HG03432 (cell line): ENCODE results near the gene GLIPR1.
A peak's percentile ranks its signal among the peaks of the same experiment; 100 is the strongest.
"Not testable (repeated sequence)": the region's sequence is repeated elsewhere in the genome, so short reads cannot be mapped to it uniquely, and the experiment has no call there.

ENCODE experiments used
- ATAC-seq: cut with Tn5 transposase; IDR thresholded peaks from one replicate; pipeline ENCODE4 v1.9.1; 2021; ENCODE audit warnings: mild to moderate bottlenecking, moderate library complexity; ENCODE audit not compliant: unreplicated experiment

Gene GLIPR1

DNA sequence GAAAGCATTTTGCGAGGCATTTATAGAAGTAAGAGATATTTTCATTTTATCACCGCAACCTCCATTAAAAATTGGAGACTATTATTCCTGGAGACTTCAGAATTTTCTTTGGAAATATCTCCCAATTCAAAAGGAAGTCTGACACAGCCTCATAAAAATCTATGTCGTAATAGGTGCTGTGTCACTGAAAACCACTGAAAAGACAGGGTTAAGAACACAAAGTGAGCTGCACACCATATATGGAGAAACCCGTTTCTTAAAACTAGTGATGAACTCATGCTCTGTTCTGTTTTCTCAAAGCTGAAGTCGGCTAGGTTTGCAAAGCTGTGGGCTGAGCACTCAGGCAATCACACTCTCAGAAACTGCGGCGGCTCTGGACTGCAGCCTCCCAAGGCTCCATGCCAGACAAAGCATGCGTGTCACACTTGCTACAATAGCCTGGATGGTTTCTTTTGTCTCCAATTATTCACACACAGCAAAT is at the start of gene GLIPR1:
TSS of gene GLIPR1 (plus strand) at position 287 of the 481 bp plus-strand sequence. CDS start at position 413, 126 bp downstream.
- peak; percentile 88 for ATAC-seq

DNA sequence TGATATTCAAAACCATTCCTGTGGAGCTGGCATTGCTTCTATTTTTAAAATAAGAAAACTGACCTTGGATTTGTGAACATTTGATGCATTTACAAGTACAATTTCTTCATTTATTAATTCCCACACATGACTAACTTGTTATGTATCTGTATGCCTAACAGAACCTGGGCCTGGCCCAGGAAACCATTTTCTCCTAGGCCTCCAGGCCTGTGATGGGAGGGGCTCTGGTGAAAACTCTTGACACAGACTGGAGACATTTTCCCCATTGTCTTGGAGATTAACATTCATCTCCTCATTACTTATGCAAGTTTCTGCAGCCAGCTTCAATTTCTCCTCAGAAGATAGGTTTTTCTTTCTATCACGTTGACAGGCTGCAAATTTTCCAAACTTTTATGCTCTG is 47.6 kb upstream of the GLIPR1 start:
- ATAC-seq: no peak

DNA sequence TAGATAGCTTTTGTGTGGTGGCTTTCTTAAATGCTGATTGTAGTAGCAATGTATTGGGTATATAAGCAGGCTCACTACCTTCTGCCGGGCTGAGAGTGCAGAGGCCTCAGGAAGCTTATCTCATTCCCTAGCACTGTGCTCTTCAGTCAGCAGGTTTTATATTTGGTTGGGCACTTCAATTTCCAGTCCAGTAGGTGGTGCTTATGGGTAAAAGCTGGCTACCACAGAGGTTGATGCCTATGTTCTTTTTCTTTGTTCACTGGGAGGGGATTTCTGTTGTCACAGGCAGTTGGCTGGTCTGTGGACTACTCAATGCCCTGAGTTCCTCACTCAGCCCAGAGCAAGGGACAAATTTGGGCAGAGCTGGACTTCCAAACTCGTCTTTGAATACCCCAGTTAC is 43.0 kb upstream of the GLIPR1 start:
- ATAC-seq: peak; percentile 49

DNA sequence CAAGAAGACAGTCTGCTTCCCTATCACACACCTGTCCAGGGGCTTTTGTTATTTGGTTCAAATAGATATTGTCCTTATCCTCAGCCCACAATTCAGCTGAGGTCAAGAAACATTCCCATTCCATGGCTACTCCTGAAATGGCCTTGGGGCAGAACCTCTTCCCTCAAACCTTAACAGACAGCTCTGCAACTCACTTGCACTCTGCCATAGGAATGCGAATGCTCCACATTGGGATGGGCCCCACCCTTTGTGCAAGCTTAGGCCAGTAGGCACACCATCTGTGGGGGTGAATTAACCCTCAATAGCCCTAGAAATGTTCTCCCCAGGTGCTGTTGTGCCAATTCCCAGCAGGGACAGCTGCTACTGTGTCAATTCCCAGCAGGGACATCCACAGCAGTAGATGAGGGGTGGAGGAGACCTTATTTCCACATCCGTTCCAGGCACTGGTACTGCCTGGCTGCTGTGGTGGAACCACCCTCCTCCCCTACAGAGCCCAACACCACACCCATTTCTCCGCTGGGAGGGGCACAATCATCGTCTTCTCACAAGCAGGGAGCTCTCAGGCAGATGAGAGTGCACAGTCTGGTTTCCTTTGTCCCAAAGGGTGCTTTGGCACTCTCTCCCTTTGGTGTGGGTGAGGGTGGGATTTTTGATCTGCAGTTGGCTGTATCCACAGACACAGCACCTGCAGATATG is 42.3 kb upstream of the GLIPR1 start:
- no peak for ATAC-seq

DNA sequence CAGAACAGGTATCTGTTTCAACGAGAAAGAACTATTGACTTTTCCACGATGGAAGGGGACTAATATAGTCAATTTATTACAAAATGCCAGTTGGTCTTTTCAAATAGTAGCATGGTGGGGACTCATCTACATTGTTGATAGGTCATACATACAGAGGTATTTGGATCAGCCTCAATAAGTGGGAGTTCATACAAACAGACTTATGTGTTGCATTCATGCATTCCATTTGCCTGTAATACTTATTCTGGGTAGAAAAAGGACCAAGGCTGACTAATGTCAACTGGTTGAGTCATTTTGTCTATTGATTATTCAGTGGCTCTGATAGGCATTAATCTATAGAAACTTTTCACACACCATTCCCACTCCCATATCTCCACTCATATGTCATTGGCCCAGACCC is 41.5 kb upstream of the GLIPR1 start:
- ATAC-seq: no peak

DNA sequence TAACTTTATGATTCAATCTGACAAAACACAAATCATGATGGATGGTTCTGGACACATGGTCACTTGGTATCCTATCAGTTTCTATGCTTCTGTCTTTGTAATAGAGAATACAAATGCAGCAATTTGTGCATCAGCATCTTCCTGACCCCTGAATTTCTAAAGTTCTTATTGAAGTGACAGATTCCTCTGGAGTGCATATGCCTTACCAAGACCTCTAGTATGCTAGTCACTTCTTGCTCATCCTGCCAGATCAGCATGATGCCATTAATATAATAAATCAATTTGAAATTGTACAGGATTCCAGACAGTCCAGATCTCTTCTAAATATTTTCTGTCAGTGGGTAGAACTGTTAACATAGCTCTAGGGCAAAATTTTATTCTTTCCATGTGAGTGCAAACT is 40.6 kb upstream of the GLIPR1 start:
- no peak for ATAC-seq

DNA sequence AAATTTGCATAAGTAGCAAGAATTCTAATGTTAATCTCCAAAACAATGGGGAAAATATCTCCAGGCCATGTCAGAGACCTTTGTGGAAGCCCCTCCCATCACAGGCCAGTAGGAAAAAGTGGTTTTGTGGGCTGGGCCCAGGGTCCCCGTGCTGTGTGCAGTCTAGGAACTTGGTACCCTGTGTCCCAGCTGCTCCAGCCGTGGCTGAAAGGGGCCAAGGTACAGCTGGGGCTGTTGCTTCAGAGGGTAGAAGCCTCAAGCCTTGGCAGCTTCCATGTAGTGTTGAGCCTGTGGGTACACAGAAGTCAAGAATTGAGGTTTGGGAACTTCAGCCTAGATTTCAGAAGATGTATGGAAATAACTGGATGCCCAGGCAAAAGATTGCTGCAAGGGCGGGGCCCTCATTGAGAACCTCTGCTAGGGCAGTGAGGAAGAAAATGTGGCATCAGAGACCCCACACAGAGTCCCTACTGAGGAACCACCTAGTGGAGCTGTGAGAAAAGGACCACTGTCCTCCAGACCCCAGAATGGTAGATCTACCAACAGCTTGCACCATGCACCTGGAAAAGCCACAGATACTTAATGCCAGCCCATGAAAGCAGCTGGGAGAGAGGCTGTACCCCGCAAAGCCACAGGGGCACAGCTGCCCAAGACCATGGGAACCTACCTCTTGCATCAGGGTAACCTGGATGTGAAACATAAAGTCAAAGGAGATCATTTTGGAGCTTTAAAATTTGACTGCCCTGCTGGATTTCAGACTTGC is 38.7 kb upstream of the GLIPR1 start:
- not testable (repeated sequence) for ATAC-seq

DNA sequence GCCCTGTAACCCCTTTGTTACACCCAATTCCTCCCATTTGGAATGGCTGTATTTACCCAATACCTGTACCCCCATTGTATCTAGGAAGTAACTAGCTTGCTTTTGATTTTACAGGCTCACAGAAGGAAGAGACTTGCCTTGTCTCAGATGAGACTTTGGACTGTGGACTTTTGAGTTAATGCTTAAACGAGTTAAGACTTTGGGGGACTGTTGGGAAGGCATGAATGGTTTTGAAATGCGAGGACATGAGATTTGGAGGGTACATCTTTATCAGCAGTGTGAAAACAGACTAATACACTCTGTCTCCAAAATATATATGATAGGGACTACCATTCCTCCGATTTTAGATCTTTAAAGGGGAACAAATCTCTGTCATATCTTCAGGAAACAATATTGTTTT is 38.1 kb upstream of the GLIPR1 start:
- not testable (repeated sequence) for ATAC-seq

DNA sequence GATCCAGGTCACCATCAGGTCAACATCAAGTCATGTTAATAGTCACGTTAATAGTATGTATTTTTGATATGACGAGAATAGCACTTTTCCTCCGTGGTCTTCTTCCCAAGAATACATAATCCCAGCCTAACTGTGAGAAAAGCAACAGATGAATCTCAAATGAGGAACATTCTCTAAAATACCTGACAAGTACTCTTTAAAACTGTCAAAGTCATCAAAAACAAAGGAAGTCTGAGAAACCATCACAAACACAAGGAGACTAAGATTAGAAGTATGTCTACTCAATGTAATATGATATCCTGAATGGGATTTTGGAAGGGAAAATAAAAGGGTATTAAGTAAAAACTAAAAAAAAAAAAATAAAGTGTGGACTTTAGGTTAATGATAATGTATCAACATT is 36.8 kb upstream of the GLIPR1 start:
- ATAC-seq: no peak

DNA sequence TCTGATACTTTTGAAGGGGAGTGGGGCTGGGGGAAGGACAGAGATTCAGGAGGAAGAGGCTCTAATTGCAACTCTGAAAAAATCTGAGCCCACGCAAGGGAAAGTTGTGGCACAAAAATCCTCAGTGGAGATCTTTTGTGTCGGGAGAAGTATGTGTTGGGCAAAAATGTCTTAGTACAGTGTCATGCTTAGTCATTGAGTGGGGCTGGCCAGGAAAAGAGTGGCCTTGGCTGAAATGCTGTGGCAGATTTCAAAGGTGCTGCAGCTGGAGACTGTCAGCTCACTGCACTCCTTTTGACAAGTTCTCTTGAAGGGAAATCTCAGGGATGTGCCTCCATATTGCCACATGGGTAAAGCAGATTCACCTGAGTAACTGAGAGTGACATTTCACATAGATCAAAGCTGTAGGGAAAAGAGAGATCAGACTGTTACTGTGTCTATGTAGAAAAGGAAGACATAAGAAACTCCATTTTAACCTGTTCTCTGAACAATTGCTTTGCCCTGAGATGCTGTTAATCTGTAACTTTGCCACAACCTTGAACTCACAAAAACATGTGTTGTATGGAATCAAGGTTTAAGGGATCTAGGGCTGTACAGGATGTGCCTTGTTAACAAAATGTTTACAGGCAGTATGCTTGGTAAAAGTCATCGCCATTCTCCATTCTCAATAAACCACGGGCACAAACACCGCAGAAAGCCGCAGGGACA is 36.0 kb upstream of the GLIPR1 start:
- ATAC-seq: no peak

DNA sequence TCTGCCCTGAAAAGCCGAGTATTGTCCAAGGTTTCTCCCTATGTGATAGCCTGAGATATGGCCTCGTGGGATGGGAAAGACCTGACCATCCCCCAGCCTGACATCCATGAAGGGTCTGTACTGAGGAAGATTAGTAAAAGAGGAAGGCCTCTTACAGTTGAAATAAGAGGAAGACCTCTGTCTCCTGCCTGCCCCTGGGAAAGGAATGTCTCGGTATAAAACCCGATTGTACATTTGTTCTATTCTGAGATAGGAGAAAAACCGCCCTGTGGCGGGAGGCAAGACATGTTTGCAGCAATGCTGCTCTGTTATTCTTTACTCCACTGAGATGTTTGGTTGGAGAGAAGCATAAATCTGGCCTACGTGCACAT is 35.4 kb upstream of the GLIPR1 start:
- ATAC-seq: not testable (repeated sequence)

DNA sequence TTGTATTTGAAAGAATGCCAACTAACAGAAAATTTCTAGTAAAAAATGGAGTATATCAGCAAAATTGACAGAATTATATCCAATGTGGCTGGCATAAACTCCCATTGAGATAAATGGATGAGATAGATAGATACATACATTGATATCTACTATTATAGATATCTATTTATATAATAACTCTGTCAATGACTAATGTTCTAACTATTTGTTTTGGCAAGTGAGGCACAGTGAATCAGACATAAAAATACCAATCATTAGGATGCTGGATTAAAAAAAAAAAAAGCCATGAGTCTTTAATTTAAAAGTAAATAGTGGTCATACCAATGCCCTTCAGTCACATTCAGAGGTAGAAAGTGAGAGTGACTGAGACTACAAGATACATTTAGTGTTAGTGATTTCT is 33.7 kb upstream of the GLIPR1 start:
- no peak for ATAC-seq

DNA sequence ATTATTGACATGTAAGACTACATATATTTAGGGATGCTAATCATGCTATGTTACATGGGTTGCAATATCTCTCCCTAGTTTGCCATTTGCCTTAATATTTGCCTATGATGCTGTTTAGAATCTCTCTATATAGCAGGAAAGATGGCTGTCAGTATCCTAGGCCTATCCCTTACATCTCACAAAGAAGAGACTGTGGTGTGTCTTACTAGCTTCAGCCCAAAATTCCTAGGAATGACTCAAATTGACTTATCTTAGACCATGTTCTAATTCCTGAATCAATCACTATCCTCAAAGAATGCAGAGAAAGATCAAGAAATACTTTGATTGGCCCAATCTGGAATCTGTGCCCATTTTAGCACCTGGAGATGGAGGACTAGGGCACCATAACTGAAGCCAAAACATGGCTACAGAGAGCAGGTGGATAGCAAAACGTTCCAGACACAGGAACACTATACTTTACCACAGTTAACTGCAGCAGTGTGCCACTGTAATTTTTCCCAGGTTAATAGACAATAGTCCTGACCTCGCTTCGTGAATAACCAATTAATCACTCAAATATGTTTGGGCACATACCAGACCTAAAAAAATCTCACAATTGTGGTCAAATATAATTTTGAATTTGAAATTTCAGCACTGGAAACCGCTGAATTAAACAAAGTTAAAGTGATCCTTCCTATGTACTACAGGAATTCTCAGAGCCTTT is 32.7 kb upstream of the GLIPR1 start:
- ATAC-seq: no peak

DNA sequence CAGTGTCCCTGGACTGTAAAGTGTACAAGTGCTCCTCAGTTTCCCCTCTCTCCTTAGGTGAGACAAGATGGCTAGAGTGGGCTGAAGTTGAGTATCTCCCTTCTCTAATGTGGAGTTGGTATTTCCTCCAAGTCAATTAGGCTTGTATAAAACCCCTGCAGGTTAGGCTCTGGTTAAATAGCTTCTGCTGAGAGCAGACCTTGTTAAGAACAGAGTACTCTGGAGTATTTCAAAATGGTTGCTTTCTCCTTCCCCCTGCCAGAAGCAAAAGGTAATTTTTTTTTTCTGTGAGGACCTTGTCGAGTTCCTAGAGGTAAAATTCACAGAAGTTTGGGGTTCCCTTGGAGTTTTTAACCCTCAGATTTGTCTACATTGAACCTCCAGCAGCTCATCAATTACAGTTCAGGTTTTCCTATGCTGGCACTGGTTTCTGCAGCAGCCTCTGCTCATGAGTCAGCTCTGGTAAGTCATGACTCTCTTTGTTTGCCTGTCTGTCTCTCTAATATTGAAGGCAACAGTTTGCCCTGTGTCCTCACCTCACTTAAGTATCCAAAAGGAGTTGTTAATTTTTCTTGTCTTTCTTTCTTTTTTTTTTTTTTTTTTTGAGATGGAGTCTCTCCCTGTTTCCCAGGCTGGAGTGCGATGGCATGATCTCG is 27.8 kb upstream of the GLIPR1 start:
- no peak for ATAC-seq

DNA sequence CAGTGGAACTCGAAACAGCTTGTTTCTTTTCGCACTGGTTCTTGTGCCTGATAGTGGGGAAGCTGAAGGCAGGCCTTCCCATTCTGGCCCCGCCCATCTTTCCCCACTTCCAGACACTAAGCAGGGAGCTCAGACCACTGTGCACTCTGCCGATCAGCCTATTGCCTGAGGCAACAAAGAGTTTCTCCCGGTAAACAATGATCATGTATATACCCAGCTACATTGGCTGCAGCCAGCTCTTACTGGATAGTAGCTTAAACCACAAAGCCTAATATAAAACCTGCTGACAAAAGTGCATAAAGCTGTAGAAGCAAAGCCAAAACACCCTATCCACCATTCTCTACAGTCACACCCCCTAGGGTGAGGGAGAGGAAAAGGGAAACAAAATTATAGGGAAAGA is 24.7 kb upstream of the GLIPR1 start:
- ATAC-seq: no peak

DNA sequence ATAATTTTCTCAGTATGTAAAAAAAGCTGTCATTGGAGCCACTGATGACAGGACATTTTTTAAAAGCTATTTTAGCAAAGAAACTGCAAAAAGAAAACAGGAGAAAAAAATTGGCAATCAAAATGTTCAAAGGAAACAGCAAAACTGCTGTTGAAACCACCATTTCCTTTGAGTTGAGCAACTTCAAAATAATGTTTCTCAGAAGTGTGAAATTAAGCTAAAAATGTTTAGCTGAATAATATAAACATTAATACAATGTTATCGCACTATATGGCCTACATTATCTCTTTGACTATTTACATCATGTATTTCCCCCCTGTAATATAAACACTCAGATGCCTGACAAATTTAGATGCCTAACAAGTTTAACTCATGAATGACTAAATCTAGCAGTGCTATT is 23.4 kb upstream of the GLIPR1 start:
- no peak for ATAC-seq

DNA sequence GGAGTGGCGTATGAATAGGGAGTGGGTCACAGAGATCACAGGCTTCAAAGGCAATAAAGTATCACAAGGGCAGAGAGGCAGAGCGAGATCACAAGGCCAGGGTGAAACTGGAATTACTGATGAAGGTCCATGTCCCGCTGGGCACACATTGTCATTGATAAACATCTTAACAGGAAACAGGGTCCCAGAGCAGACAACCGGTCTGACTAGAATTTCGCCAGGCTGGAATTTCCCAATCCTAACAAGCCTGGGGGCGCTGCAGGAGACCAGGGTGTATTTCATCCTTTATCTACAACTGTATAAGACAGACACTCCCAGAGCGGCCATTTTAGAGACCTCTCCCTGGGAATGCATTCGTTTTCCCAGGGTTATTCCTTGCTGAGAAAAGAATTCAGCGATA is 22.7 kb upstream of the GLIPR1 start:
- ATAC-seq: not testable (repeated sequence)

DNA sequence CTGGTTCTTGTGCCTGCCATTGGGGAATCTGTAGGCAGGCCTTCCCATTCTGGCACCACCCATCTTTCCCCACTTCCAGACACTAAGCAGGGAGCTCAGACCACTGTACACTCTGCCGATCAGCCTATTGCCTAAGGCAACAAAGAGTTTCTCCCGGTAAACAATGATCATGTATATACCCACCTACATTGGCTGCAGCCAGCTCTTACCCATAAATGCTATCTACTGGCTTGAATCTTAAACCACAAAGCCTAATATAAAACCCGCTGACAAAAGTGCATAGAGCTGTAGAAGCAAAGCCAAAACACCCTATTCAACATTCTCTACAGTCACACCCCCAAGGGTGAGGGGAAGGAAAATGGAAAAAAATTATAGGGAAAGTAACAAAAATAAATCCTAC is 20.8 kb upstream of the GLIPR1 start:
- no peak for ATAC-seq

DNA sequence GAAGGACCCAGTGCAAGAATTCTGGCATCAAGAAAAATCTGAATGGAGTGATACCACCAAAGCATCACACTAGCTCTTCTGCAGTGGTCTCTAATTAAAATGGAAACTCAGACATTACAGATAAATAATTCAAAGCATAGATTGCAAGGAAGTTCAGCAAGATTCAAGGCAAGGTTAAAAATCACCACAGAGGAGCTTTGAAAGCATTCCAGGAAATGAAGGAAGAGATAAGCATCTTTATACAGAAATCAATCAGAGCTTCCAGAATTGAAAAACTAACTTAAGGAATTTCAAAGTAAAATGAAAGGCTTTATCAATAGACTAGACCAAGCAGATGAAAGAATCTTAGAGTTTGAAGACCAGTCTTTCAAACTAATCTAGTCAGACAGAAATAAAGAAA is 20.4 kb upstream of the GLIPR1 start:
- no peak for ATAC-seq
